Neuronal stem cell (in vitro differentiated cells): ENCODE measurements around the gene RHOBTB3.

Experiments
- DNase-seq: peaks from one replicate; pipeline ENCODE4 v3.0.0-alpha.2; 2013; ENCODE audit warnings: low spot score
- H2AFZ ChIP-seq: one replicate; pipeline ENCODE4 v1.6.1; 2013; ENCODE audit warnings: mild to moderate bottlenecking, low read length, inconsistent platforms
- H2AK5ac ChIP-seq: 2 replicates; pipeline ENCODE4 v1.6.1; 2013; ENCODE audit warnings: low read depth, mild to moderate bottlenecking, inconsistent platforms, low read length, moderate library complexity, mixed read lengths
- H2BK120ac ChIP-seq: 2 replicates; pipeline ENCODE4 v1.6.1; 2013; ENCODE audit warnings: low read depth, mild to moderate bottlenecking, inconsistent platforms, low read length, moderate library complexity, mixed read lengths
- H2BK12ac ChIP-seq: one replicate; pipeline ENCODE4 v1.6.1; 2013; ENCODE audit warnings: low read length, inconsistent platforms
- H2BK15ac ChIP-seq: 2 replicates; pipeline ENCODE4 v1.6.1; 2013; ENCODE audit warnings: mild to moderate bottlenecking, low read length, inconsistent platforms, mixed read lengths
- H2BK5ac ChIP-seq: one replicate; pipeline ENCODE4 v1.6.1; 2013; ENCODE audit warnings: inconsistent platforms, mild to moderate bottlenecking, low read length, moderate library complexity
- H3K14ac ChIP-seq: one replicate; pipeline ENCODE4 v1.6.1; 2013; ENCODE audit warnings: low read length, inconsistent platforms
- H3K18ac ChIP-seq: 2 replicates; pipeline ENCODE4 v1.6.1; 2013; ENCODE audit warnings: low read length, inconsistent platforms
- H3K23ac ChIP-seq: 2 replicates; pipeline ENCODE4 v1.6.1; 2013; ENCODE audit warnings: low read depth, mild to moderate bottlenecking, mixed read lengths, low read length, inconsistent platforms; ENCODE audit not compliant: poor library complexity
- H3K27ac ChIP-seq: replicated peaks from 3 replicates; pipeline ENCODE4 v1.5.1; 2013; ENCODE audit warnings: low read length, inconsistent platforms
- H3K27me3 ChIP-seq, 3 experiments: 2 replicates each; pipeline ENCODE4 v1.6.1; 2013; ENCODE audit warnings: low read length in 3 of 3, mild to moderate bottlenecking in 2 of 3, inconsistent platforms in 1 of 3, low read depth in 1 of 3, mixed read lengths in 1 of 3, moderate library complexity in 1 of 3; ENCODE audit not compliant: control insufficient read depth in 3 of 3, insufficient read depth in 3 of 3
- H3K36me3 ChIP-seq, 2 donors: replicated peaks in 1 of 2; 2 replicates each; pipeline ENCODE4 v1.6.1; 2013; ENCODE audit warnings: low read length in 2 of 2; ENCODE audit not compliant: control insufficient read depth in 2 of 2, insufficient read depth in 2 of 2
- H3K4ac ChIP-seq: 2 replicates; pipeline ENCODE4 v1.6.1; 2013; ENCODE audit warnings: inconsistent platforms, mild to moderate bottlenecking, low read length, moderate library complexity
- H3K4me1 ChIP-seq, 2 donors: 1 replicate in 1 of 2; 2 replicates in 1 of 2; pipeline ENCODE4 v1.6.1; 2013; ENCODE audit warnings: low read length in 2 of 2, low read depth in 1 of 2; ENCODE audit not compliant: control insufficient read depth in 2 of 2, insufficient read depth in 1 of 2
- H3K4me2 ChIP-seq: one replicate; pipeline ENCODE4 v1.6.1; 2013; ENCODE audit warnings: mild to moderate bottlenecking, low read length, inconsistent platforms; ENCODE audit not compliant: insufficient read depth, poor library complexity, severe bottlenecking
- H3K4me3 ChIP-seq, 2 donors: 2 replicates each; pipeline ENCODE4 v1.5.1; 2013; ENCODE audit warnings: low read length in 2 of 2, mild to moderate bottlenecking in 2 of 2, inconsistent platforms in 1 of 2, moderate library complexity in 1 of 2
- H3K79me1 ChIP-seq: one replicate; pipeline ENCODE4 v1.6.1; 2013; ENCODE audit warnings: low read depth, mild to moderate bottlenecking, inconsistent platforms, low read length, moderate library complexity
- H3K9ac ChIP-seq: one replicate; pipeline ENCODE4 v1.6.1; 2013; ENCODE audit warnings: mild to moderate bottlenecking, low read depth, low read length, inconsistent platforms; ENCODE audit not compliant: poor library complexity
- H3K9me3 ChIP-seq, 2 donors: replicated peaks in 1 of 2; 2 replicates each; pipeline versions ENCODE3 to v1.6.1; 2013; ENCODE audit warnings: low read length in 2 of 2, mild to moderate bottlenecking in 2 of 2, inconsistent platforms in 1 of 2, low read depth in 1 of 2, mixed read lengths in 1 of 2, moderate library complexity in 1 of 2; ENCODE audit not compliant: control insufficient read depth in 2 of 2, insufficient read depth in 1 of 2
- H4K8ac ChIP-seq: one replicate; pipeline ENCODE4 v1.6.1; 2013; ENCODE audit warnings: low read depth, mild to moderate bottlenecking, inconsistent platforms, low read length, moderate library complexity
- H4K91ac ChIP-seq: one replicate; pipeline ENCODE4 v1.6.1; 2013; ENCODE audit warnings: low read length, low read depth, mild to moderate bottlenecking, inconsistent platforms; ENCODE audit not compliant: poor library complexity
- WGBS, 2 donors: extraction: QIAGEN DNeasy Blood & Tissue Kit; methylation state at CpG; one replicate each; pipeline ENCODE4 v1.1.7; 2013; ENCODE audit warnings: missing lambda C conversion rate in 2 of 2, mixed read lengths in 1 of 2; ENCODE audit not compliant: insufficient read length in 2 of 2, insufficient replicate concordance in 1 of 2; ENCODE audit errors: extremely low coverage in 2 of 2; 5-methylcytosine and 5-hydroxymethylcytosine counted together

The RHOBTB3 gene

GRCh38 chr5:95738834-95739233 lies 7.7 kb downstream of the RHOBTB3 start:
- H3K23ac ChIP-seq, result no peak overlapping the region
- no peak overlapping the region for H3K27ac ChIP-seq
- H3K27me3 ChIP-seq, result peaks cover 0 to 3% (median 0%) of the 10 kb centered on the region in 3 experiments
- DNase-seq, result no peak
- no peak overlapping the region for H3K4ac ChIP-seq
- H3K9me3 ChIP-seq, result peaks cover 0 to 2% of the 10 kb centered on the region in 2 donors
- no peak overlapping the region for H4K8ac ChIP-seq
- WGBS, 2 donors, result no CpG with 5 or more reads among the region's 4 CpGs
- H2BK12ac ChIP-seq, result no peak overlapping the region
- no peak overlapping the region for H2AK5ac ChIP-seq
- H2BK15ac ChIP-seq, result no peak overlapping the region
- H4K91ac ChIP-seq, result no peak overlapping the region
- no peak overlapping the region for H3K14ac ChIP-seq
- H3K4me2 ChIP-seq, result no peak overlapping the region
- H3K9ac ChIP-seq, result no peak overlapping the region
- peaks cover 0 to 98% of the 10 kb centered on the region in 2 donors for H3K36me3 ChIP-seq
- no peak overlapping the region for H2BK120ac ChIP-seq
- no peak overlapping the region for H3K18ac ChIP-seq
- no peak overlapping the region for H3K4me3 ChIP-seq
- H3K4me1 ChIP-seq, result peaks cover 0 to 11% of the 10 kb centered on the region in 2 donors
- H2AFZ ChIP-seq, result no peak overlapping the region
- H2BK5ac ChIP-seq, result no peak overlapping the region
- H3K79me1 ChIP-seq, result no peaks in the 10 kb centered on the region

- Histone ChIP-seq H2BK5ac (no peak overlapping the region), H3K9me3 (peaks cover 0 to 2% of the 10 kb centered on the region in 2 donors), H3K36me3 (peaks cover 0 to 98% of the 10 kb centered on the region in 2 donors), H2AFZ (no peak overlapping the region), H4K8ac (no peak overlapping the region), H3K4me2 (no peak overlapping the region), H3K27ac (no peak overlapping the region), H3K4me1 (peaks cover 0 to 5% of the 10 kb centered on the region in 2 donors), H3K9ac (no peak overlapping the region), H3K4me3 (no peak overlapping the region), H2AK5ac (no peak overlapping the region), H2BK120ac (no peak overlapping the region), H3K79me1 (no peaks in the 10 kb centered on the region), H3K4ac (no peak overlapping the region), H3K27me3 (no peaks in the 10 kb centered on the region), H2BK12ac (no peak overlapping the region), H4K91ac (no peak overlapping the region), H3K23ac (no peak overlapping the region), H3K18ac (no peak overlapping the region), H2BK15ac (no peak overlapping the region), H3K14ac (no peak overlapping the region)
- DNase-seq, result no peak
- no CpG with 5 or more reads among the region's 2 CpGs for WGBS, 2 donors
Observed at GRCh38 chr5:95739857-95740256, 8.7 kb downstream of the RHOBTB3 start.

- Histone ChIP-seq H3K18ac (no peak overlapping the region), H3K4me2 (no peak overlapping the region), H3K36me3 (peaks cover 0 to 98% of the 10 kb centered on the region in 2 donors), H2BK12ac (no peak overlapping the region), H2BK5ac (no peak overlapping the region), H4K91ac (no peak overlapping the region), H3K9ac (no peak overlapping the region), H3K79me1 (no peaks in the 10 kb centered on the region), H4K8ac (no peak overlapping the region), H3K4me3 (no peak overlapping the region), H3K27ac (no peak overlapping the region), H2BK120ac (no peak overlapping the region), H3K9me3 (peaks cover 0 to 2% of the 10 kb centered on the region in 2 donors), H3K27me3 (no peaks in the 10 kb centered on the region), H2AK5ac (no peak overlapping the region), H3K23ac (no peak overlapping the region), H3K14ac (no peak overlapping the region), H3K4me1 (no peaks in the 10 kb centered on the region), H2BK15ac (no peak overlapping the region), H3K4ac (no peak overlapping the region), H2AFZ (no peak overlapping the region)
- WGBS, 2 donors, result no CpG with 5 or more reads among the region's 4 CpGs
- DNase-seq, result no peak
Observed at GRCh38 chr5:95741458-95741857, 10.3 kb downstream of the RHOBTB3 start.

- Histone ChIP-seq H3K4ac (no peak overlapping the region), H3K4me1 (no peaks in the 10 kb centered on the region), H4K91ac (no peak overlapping the region), H4K8ac (no peak overlapping the region), H3K4me3 (no peak overlapping the region), H2AK5ac (no peak overlapping the region), H3K9me3 (peaks cover 0 to 2% of the 10 kb centered on the region in 2 donors), H2BK120ac (no peak overlapping the region), H2BK12ac (no peak overlapping the region), H3K4me2 (no peak overlapping the region), H2AFZ (no peak overlapping the region), H3K9ac (no peak overlapping the region), H3K14ac (peak overlapping the region; percentile 72), H2BK15ac (no peak overlapping the region), H2BK5ac (no peak overlapping the region), H3K27me3 (no peaks in the 10 kb centered on the region), H3K79me1 (no peaks in the 10 kb centered on the region), H3K18ac (no peak overlapping the region), H3K27ac (no peak overlapping the region), H3K23ac (no peak overlapping the region), H3K36me3 (peaks cover 0 to 98% of the 10 kb centered on the region in 2 donors)
- DNase-seq, result no peak
- WGBS, 2 donors, result no CpG with 5 or more reads among the region's 2 CpGs
Observed at GRCh38 chr5:95743232-95743631, 12.1 kb downstream of the RHOBTB3 start.
